Measurements from ENCODE around the gene LAPTM5.

- TF ChIP-seq, protein P1, sequence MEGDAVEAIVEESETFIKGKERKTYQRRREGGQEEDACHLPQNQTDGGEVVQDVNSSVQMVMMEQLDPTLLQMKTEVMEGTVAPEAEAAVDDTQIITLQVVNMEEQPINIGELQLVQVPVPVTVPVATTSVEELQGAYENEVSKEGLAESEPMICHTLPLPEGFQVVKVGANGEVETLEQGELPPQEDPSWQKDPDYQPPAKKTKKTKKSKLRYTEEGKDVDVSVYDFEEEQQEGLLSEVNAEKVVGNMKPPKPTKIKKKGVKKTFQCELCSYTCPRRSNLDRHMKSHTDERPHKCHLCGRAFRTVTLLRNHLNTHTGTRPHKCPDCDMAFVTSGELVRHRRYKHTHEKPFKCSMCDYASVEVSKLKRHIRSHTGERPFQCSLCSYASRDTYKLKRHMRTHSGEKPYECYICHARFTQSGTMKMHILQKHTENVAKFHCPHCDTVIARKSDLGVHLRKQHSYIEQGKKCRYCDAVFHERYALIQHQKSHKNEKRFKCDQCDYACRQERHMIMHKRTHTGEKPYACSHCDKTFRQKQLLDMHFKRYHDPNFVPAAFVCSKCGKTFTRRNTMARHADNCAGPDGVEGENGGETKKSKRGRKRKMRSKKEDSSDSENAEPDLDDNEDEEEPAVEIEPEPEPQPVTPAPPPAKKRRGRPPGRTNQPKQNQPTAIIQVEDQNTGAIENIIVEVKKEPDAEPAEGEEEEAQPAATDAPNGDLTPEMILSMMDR (IDR thresholded peaks at IDR 0.05) = no peak
- no peak for TF ChIP-seq EZH2 (IDR thresholded peaks at IDR 0.05; ENCODE audit: borderline replicate concordance, insufficient read depth, low read depth, low read length, poor library complexity, severe bottlenecking)
Measured at GRCh38 chr1:30751830-30752650, 5.5 kb downstream of the LAPTM5 start.

All from B cell (primary cell).